H1 (cell line): ENCODE data around the gene THEM5. TPM values are rescaled to one million over a fixed set of nuclear protein-coding genes. Genes with fewer than 3 reads are reported as not detected.

Experiments
- ASH2L ChIP-seq: fragments of 200-600, 300-600 bp; sonication (generic); IDR thresholded peaks from one replicate; pipeline ENCODE4 v1.7.1; 2017; ENCODE audit warnings: low read length
- ATF3 ChIP-seq: IDR thresholded peaks from 2 replicates; pipeline ENCODE4 v1.6.1; 2011; ENCODE audit warnings: low read depth, mild to moderate bottlenecking, low read length; ENCODE audit not compliant: insufficient read depth
- EZH2 ChIP-seq: fragments of 200-600 bp; sonication (generic); IDR thresholded peaks from 2 replicates; pipeline ENCODE4 v1.7.1; 2012; ENCODE audit warnings: low read depth, mild to moderate bottlenecking, moderate library complexity, low read length, inconsistent platforms; ENCODE audit not compliant: severe bottlenecking
- GTF2F1 ChIP-seq: IDR thresholded peaks from 2 replicates; pipeline ENCODE4 v1.6.1; 2012; ENCODE audit warnings: low read depth, low read length, improper control_type of control experiment, borderline replicate concordance
- KDM4A ChIP-seq: IDR thresholded peaks from one replicate; pipeline ENCODE4 v1.7.1; 2012; ENCODE audit warnings: low read depth, mild to moderate bottlenecking, moderate library complexity, low read length, inconsistent platforms; ENCODE audit not compliant: severe bottlenecking
- PHF8 ChIP-seq: fragments of 200-600 bp; sonication (generic); conservative IDR thresholded peaks from 2 replicates; pipeline ENCODE4 v1.7.1; 2012; ENCODE audit warnings: low read depth, mild to moderate bottlenecking, inconsistent platforms, low read length, moderate library complexity
- RBBP5 ChIP-seq: IDR thresholded peaks from 2 replicates; pipeline ENCODE4 v1.7.1; 2012; ENCODE audit warnings: low read depth, mild to moderate bottlenecking, inconsistent platforms, low read length, moderate library complexity, borderline replicate concordance
- RNF2 ChIP-seq: fragments of 200-900, 300-1000 bp; sonication (generic); IDR thresholded peaks from 2 replicates; pipeline ENCODE4 v1.7.1; 2016; ENCODE audit warnings: borderline replicate concordance, low read depth, mild to moderate bottlenecking, antibody characterized with exemption, low read length; ENCODE audit not compliant: poor library complexity, severe bottlenecking; ENCODE audit errors: missing control alignments
- SAP30 ChIP-seq: fragments of 300-600 bp; sonication (generic); IDR thresholded peaks from 2 replicates; pipeline ENCODE4 v1.7.1; 2012; ENCODE audit warnings: low read length, moderate library complexity, mild to moderate bottlenecking, inconsistent platforms; ENCODE audit not compliant: insufficient read depth, insufficient replicate concordance
- TEAD4 ChIP-seq: IDR thresholded peaks from 2 replicates; pipeline ENCODE4 v1.6.1; 2012; ENCODE audit warnings: low read depth, low read length, inconsistent platforms, mixed read lengths
- polyA plus RNA-seq, 7 experiments: library from polyadenylated mRNA; depleted of rRNA in 3 of 7; stranded (reverse) in 5 of 7; unstranded in 2 of 7; fragments of >200 nt in 5 of 7; fragments of 200-250 nt in 2 of 7; gene quantifications; 1 replicate in 5 of 7; 2 replicates in 1 of 7; 4 replicates in 1 of 7; pipeline versions ENCODE4 v1.2.1 to v1.2.3, GENCODE V29; 2011 to 2013; ENCODE audit warnings: missing spikeins in 2 of 7, mixed read lengths in 2 of 7
- total RNA-seq: library from RNA; stranded (reverse); fragmentation: NEBNext Ultra II Directional; extraction: Animal tissue kit (Norgen Biotek cat#: 25700); gene quantifications from 2 replicates; pipeline ENCODE4 v1.2.1, GENCODE V29; 2021

The THEM5 gene
- total and polyA plus RNA-seq, 2 of the 8 experiments (the other 6 are each of a cell fraction or from before 2014, with no cell fraction given): not detected

- TF ChIP-seq GTF2F1 (no peak), TEAD4 (no peak), EZH2 (no peak), ASH2L (no peak), PHF8 (no peak), KDM4A (no peak), SAP30 (no peak), RNF2 (no peak), ATF3 (no peak), RBBP5 (no peak)
- TF ChIP-seq, all 59 proteins: peak for 0
Observed at GRCh38 chr1:151851886-151852285, 1.6 kb downstream of the THEM5 start (continued).
